Subcutaneous adipose tissue (tissue), 4 donors: ENCODE data around the gene SEPTIN11. TPM values are rescaled to one million over a fixed set of nuclear protein-coding genes. Genes with fewer than 3 reads are reported as not detected.

Source experiments
- total RNA-seq, 4 donors: library from RNA; depleted of rRNA; stranded (reverse); fragments of >200 nt; gene quantifications; one replicate each; pipeline ENCODE4 v1.1.0, GENCODE V29; 2016
- TF ChIP-seq, protein P1 (sequence below): fragments of 450-650 bp; IDR thresholded peaks from one replicate; pipeline ENCODE4 v1.5.1; 2016; ENCODE audit warnings: low read depth, mild to moderate bottlenecking, control low read depth, antibody characterized with exemption, moderate library complexity

Gene SEPTIN11
- total RNA-seq, 4 donors from 2014 or later = 323 to 398 (median 349) TPM

DNA sequence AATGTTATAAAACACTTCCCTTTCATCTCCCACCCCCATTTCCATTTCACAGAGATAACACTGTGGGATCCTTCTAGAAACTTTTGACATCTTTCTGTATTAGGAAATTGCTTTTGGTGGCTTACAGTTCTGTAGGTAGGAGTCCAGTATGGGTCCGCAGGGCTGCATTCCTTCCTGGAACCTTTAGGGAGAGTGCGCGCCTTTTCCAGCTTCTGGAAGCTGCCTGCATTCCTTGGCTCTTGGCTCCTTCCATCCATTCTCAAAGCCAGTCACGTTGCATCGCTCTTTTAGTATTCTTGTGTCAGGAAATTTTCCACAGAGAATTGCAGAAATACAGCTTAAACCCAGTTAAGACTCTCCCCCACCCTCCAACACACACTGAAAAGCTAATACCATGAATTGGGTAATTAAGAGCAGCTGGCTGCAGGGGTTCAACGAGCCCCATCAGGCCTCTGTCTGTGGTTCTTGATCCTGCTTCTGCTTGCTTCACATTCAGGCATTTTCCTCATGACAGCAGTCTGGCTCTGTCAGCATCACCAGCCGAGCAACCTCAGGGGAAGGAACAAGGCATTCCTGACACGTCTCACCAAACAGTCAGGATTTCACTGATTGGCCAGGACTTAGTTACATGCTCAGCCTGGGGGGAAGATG is 48.8 kb downstream of the SEPTIN11 start:
- TF ChIP-seq, protein P1, sequence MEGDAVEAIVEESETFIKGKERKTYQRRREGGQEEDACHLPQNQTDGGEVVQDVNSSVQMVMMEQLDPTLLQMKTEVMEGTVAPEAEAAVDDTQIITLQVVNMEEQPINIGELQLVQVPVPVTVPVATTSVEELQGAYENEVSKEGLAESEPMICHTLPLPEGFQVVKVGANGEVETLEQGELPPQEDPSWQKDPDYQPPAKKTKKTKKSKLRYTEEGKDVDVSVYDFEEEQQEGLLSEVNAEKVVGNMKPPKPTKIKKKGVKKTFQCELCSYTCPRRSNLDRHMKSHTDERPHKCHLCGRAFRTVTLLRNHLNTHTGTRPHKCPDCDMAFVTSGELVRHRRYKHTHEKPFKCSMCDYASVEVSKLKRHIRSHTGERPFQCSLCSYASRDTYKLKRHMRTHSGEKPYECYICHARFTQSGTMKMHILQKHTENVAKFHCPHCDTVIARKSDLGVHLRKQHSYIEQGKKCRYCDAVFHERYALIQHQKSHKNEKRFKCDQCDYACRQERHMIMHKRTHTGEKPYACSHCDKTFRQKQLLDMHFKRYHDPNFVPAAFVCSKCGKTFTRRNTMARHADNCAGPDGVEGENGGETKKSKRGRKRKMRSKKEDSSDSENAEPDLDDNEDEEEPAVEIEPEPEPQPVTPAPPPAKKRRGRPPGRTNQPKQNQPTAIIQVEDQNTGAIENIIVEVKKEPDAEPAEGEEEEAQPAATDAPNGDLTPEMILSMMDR = no peak

Other genes starting within 250 kb of the SEPTIN11 start
- not detected for gene SOWAHB, start 51.6 kb upstream of the SEPTIN11 start, total RNA-seq
- gene CCNI, start 126.2 kb downstream of the SEPTIN11 start, total RNA-seq = 100 to 1,000 TPM; 234 to 328 (median 298) TPM
- gene CCNG2, start 207.5 kb downstream of the SEPTIN11 start, total RNA-seq = 10 to 100 TPM; 52.7 to 86.1 (median 69.9) TPM